ENCODE results near the gene RNF7. TPM values are rescaled to one million over a fixed set of nuclear protein-coding genes. Genes with fewer than 3 reads are reported as not detected.
"Not testable (repeated sequence)": the region's sequence is repeated elsewhere in the genome, so short reads cannot be mapped to it uniquely, and the experiment has no call there.

RNF7 gene
- total and polyA plus RNA-seq, 4 donors, result 37.5 to 148 (median 109) TPM

DNA sequence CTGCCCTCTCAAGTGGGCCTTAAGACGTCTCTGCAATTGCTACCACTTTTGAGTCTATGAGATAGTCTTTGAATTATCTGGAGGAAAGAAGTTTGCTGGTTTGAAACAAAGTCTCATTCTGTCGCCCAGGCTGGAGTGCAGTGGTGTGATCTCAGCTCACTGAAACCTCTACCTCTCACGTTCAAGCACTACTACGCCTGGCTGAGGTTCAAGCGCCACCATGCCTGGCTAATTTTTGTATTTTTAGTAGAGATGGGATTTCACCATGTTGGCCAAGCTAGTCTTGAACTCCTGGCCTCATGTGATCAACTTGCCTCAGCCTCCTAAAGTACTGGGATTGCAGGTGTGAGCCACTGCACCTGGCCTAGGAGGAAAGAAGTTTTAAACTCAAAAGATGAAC is 50.7 kb downstream of the RNF7 start:
- H3K27ac ChIP-seq (ENCODE audit: low read depth, low read length); H3K4me3 ChIP-seq (ENCODE audit: low read depth, low read length); H3K9me3 ChIP-seq (ENCODE audit: control insufficient read depth, insufficient read depth, low read length); H3K36me3 ChIP-seq (ENCODE audit: control insufficient read depth, insufficient read depth, low read length); DNase-seq (ENCODE audit: low read depth in 4 of 6, low spot score in 6 of 6); H3K27me3 ChIP-seq (ENCODE audit: control insufficient read depth, insufficient read depth, low read length); H3K4me1 ChIP-seq (ENCODE audit: control insufficient read depth, insufficient read depth, low read length): not testable (repeated sequence)
- WGBS (ENCODE audit: insufficient coverage), result no CpG with 5 or more reads among the region's 5 CpGs

DNA sequence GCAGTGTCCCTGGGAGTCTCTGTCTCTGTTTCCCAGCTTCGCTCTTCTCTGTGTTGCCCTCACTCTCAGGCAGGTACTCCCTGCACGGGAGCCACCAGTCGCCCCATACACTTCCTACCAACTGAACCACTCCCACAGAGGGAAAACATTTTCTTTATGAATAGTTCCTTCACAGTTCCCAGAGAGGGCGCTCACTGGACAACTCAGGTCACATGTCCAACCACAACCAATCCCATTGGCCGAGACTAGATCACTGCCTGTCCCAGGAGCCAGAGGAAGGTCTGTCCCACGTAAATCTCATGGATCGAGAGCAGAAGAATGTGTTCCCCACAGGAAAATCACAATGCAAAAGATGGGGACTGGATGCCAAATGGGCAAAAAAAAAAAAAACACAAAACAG is 51.2 kb downstream of the RNF7 start:
- Histone ChIP-seq H3K4me1 (ENCODE audit: control insufficient read depth, insufficient read depth, low read length) (no peaks in the 10 kb centered on the region), H3K27me3 (ENCODE audit: control insufficient read depth, insufficient read depth, low read length) (no peaks in the 10 kb centered on the region), H3K9me3 (ENCODE audit: control insufficient read depth, insufficient read depth, low read length) (no peaks in the 10 kb centered on the region), H3K4me3 (ENCODE audit: low read depth, low read length) (no peak overlapping the region), H3K36me3 (ENCODE audit: control insufficient read depth, insufficient read depth, low read length) (no peaks in the 10 kb centered on the region), H3K27ac (ENCODE audit: low read depth, low read length) (no peak overlapping the region)
- DNase-seq (ENCODE audit: low read depth in 4 of 6, low spot score in 6 of 6), result no peak
- WGBS (ENCODE audit: insufficient coverage), result 95% methylated on average over 7 of the region's 7 CpGs

DNA sequence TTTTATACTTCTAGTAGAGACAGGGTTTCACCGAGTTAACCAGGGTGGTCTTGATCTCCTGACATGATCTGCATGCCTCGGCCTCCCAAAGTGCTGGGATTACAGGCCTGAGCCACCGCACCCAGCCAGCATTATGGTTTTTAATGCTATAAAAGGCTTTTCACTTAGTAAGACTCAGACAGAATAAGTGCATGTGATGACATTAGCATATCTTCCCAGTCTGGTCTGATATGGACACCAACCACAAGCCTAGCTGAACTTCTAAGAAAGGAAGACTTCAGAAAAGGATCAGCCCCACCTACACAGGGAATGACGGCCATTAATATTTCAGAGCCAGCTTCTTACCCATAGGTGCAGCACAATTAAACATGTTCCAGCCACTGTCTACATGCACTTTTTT is 52.1 kb downstream of the RNF7 start:
- Histone ChIP-seq H3K4me1 (ENCODE audit: control insufficient read depth, insufficient read depth, low read length) (peaks cover under 1% of the 10 kb centered on the region), H3K4me3 (ENCODE audit: low read depth, low read length) (no peak overlapping the region), H3K27ac (ENCODE audit: low read depth, low read length) (no peak overlapping the region), H3K9me3 (ENCODE audit: control insufficient read depth, insufficient read depth, low read length) (no peaks in the 10 kb centered on the region), H3K27me3 (ENCODE audit: control insufficient read depth, insufficient read depth, low read length) (no peaks in the 10 kb centered on the region), H3K36me3 (ENCODE audit: control insufficient read depth, insufficient read depth, low read length) (no peaks in the 10 kb centered on the region)
- DNase-seq (ENCODE audit: low read depth in 4 of 6, low spot score in 6 of 6), result no peak
- WGBS (ENCODE audit: insufficient coverage), result 100% methylated on average over 2 of the region's 4 CpGs

DNA sequence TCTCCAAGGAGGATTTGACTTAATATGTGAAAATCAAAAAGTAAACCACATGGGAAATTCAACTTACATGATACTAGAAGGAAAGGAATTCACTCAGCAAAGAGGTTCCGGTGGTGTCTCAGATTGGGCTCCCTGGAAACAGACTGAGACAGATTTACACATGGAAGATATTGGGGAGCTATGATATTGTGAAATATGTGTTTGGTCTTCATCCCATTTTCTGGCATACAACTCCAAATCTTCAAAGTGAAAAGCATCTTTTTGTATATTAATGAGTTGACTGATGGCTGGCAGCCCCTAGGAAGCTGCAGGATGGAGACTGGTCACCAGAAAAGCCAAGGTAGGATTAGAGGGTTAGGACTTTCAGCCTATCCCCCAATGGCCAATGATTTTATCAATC is 54.4 kb downstream of the RNF7 start:
- Histone ChIP-seq H3K4me3 (ENCODE audit: low read depth, low read length) (no peak overlapping the region), H3K4me1 (ENCODE audit: control insufficient read depth, insufficient read depth, low read length) (peaks cover 24% of the 10 kb centered on the region), H3K36me3 (ENCODE audit: control insufficient read depth, insufficient read depth, low read length) (no peaks in the 10 kb centered on the region), H3K27ac (ENCODE audit: low read depth, low read length) (no peak overlapping the region), H3K9me3 (ENCODE audit: control insufficient read depth, insufficient read depth, low read length) (no peaks in the 10 kb centered on the region), H3K27me3 (ENCODE audit: control insufficient read depth, insufficient read depth, low read length) (no peaks in the 10 kb centered on the region)
- DNase-seq (ENCODE audit: low read depth in 4 of 6, low spot score in 6 of 6), result no peak
- WGBS (ENCODE audit: insufficient coverage), result no CpG with 5 or more reads among the region's 1 CpG

DNA sequence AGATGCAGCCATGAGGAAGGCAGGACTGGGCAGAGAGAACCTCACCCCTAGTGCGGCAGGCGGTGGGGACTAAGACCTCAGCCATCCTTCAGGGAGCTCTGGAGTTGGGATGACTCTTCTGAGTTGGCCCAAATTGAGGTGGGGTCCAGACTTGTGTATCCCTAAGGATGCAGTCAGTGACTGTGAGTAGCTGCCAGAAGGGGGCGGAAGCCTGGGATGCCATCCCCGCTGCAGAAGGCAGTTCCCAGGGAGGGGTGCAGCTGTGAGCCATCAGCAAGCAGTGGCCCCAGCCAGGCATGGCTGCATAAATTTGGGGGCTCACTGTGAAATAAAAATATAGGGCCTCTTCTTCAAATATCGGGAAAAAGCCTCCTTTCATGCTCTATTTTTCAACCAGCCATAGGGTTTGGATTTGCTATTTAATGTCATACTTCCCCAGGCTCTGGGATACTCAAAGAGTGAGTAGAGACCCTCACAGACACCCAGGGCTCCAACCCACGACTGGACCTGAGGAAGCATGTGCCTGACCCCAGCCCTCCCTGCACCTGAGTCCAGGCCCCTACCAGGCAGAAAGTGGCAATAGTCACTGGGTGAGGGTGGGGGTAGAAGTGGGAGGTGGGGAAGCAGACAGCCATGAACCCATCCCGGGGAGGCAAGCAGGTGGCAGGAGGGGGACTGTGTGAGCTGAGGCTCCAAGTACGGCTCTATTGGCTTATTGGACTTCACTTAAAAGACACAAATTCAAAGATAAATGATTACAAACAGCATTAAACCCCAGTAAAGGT is 55.6 kb downstream of the RNF7 start:
- WGBS (ENCODE audit: insufficient coverage), result 96% methylated on average over 2 of the region's 8 CpGs
- no peak overlapping the region for H3K27ac ChIP-seq (ENCODE audit: low read depth, low read length)
- H3K9me3 ChIP-seq (ENCODE audit: control insufficient read depth, insufficient read depth, low read length), result no peaks in the 10 kb centered on the region
- DNase-seq (ENCODE audit: low read depth in 4 of 6, low spot score in 6 of 6), result no peak
- H3K27me3 ChIP-seq (ENCODE audit: control insufficient read depth, insufficient read depth, low read length), result no peaks in the 10 kb centered on the region
- peaks cover 34% of the 10 kb centered on the region for H3K4me1 ChIP-seq (ENCODE audit: control insufficient read depth, insufficient read depth, low read length)
- H3K4me3 ChIP-seq (ENCODE audit: low read depth, low read length), result no peak overlapping the region
- no peaks in the 10 kb centered on the region for H3K36me3 ChIP-seq (ENCODE audit: control insufficient read depth, insufficient read depth, low read length)

DNA sequence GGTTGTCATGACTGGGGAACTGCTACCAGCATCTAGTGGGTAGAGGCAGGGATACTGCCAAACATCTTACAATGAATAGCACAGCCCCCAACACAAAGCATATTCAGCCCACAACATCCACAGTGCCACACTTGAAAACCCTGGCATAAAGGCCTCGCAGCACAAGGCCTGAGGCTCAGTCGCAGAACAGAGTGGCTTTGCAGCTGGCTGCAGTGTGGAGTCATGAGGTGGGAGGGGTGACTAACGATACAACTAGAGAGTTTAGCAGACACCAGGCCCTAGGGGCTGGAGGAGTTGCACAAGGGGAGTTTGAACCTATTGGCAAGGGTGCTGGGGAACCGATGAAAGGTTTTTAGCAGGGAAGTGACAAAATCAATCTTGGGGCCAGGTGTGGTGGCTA is 57.2 kb downstream of the RNF7 start:
- no peaks in the 10 kb centered on the region for H3K36me3 ChIP-seq (ENCODE audit: control insufficient read depth, insufficient read depth, low read length)
- WGBS (ENCODE audit: insufficient coverage), result 45% methylated on average over 4 of the region's 4 CpGs
- H3K27ac ChIP-seq (ENCODE audit: low read depth, low read length), result no peak overlapping the region
- DNase-seq (ENCODE audit: low read depth in 4 of 6, low spot score in 6 of 6), result peak in 2 of 6 donors; percentile 43 to 65
- H3K9me3 ChIP-seq (ENCODE audit: control insufficient read depth, insufficient read depth, low read length), result no peaks in the 10 kb centered on the region
- H3K4me3 ChIP-seq (ENCODE audit: low read depth, low read length), result no peak overlapping the region
- peaks cover 38% of the 10 kb centered on the region for H3K4me1 ChIP-seq (ENCODE audit: control insufficient read depth, insufficient read depth, low read length)
- no peaks in the 10 kb centered on the region for H3K27me3 ChIP-seq (ENCODE audit: control insufficient read depth, insufficient read depth, low read length)

DNA sequence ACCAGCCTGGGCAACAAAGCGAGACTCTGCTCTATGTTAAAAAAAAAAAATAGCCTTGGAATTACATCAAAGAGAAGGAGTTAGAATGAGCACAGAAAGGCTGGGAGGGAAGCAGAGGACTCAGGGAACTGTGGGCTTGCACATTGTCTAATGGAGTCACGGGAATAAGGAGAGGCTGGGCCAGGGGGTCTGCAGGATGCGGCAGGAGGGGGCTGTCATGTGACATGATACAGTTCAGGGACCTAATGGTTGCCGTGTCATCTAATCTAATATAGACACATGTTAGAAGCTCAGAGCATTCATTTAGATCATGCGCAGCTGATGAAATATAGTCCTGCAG is 57.6 kb downstream of the RNF7 start:
- H3K27ac ChIP-seq (ENCODE audit: low read depth, low read length), result no peak overlapping the region
- H3K36me3 ChIP-seq (ENCODE audit: control insufficient read depth, insufficient read depth, low read length), result no peaks in the 10 kb centered on the region
- H3K9me3 ChIP-seq (ENCODE audit: control insufficient read depth, insufficient read depth, low read length), result no peaks in the 10 kb centered on the region
- H3K27me3 ChIP-seq (ENCODE audit: control insufficient read depth, insufficient read depth, low read length), result no peaks in the 10 kb centered on the region
- H3K4me3 ChIP-seq (ENCODE audit: low read depth, low read length), result no peak overlapping the region
- H3K4me1 ChIP-seq (ENCODE audit: control insufficient read depth, insufficient read depth, low read length), result peaks cover 38% of the 10 kb centered on the region
- WGBS (ENCODE audit: insufficient coverage), result 50% methylated on average over 1 of the region's 5 CpGs
- DNase-seq (ENCODE audit: low read depth in 4 of 6, low spot score in 6 of 6), result no peak

DNA sequence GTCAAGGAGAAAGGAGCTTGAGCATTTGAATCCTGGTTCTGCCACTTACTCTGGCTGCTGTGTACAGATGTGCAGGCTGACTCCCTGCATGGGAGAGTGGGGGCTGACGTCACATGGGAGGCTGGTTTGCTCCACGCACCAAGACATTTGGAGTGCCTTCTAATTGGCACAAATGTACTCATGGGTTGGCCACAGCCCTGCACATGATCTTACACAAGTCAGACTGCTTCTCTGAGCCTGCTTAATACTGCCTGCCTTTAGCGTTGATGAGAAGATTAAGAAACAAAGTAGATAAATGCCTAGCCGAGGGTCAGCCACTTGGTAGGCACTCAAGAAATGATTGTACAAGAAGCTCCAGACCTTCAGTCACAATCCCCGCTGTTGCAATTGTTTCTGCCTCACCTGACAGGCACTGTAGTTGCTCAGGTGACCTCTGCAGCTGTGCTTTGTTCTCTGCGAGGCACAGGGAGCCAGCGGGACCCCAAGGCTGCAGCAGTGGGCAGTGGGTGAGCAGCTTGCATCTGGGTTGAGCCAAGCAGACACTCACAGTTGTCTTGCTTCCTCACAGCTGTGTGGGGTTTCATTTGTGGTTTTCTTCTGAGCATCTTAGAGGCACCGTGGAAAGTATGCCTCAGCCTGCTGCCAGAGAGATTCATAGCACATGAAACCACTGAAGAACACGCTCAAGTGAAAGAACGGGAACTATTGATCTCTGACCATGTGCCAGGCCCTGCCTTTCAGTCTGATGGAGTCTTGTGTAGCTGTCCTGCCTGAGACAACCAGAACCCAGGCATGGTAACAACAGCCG is 58.2 kb downstream of the RNF7 start:
- H3K36me3 ChIP-seq (ENCODE audit: control insufficient read depth, insufficient read depth, low read length), result no peaks in the 10 kb centered on the region
- peaks cover 38% of the 10 kb centered on the region for H3K4me1 ChIP-seq (ENCODE audit: control insufficient read depth, insufficient read depth, low read length)
- no peaks in the 10 kb centered on the region for H3K27me3 ChIP-seq (ENCODE audit: control insufficient read depth, insufficient read depth, low read length)
- peaks cover 1% of the 10 kb centered on the region for H3K9me3 ChIP-seq (ENCODE audit: control insufficient read depth, insufficient read depth, low read length)
- 69% methylated on average over 11 of the region's 11 CpGs for WGBS (ENCODE audit: insufficient coverage)
- DNase-seq (ENCODE audit: low read depth in 4 of 6, low spot score in 6 of 6), result peak in 2 of 6 donors; percentile 32 to 83
- peak overlapping the region; percentile 86 for H3K27ac ChIP-seq (ENCODE audit: low read depth, low read length)
- no peak overlapping the region for H3K4me3 ChIP-seq (ENCODE audit: low read depth, low read length)

Measured in spinal cord (tissue), 10 donors.